HFF-Myc (cell line): ENCODE data around the gene BCAS3.
A peak's percentile ranks its signal among the peaks of the same experiment; 100 is the strongest.

Experiments
- DNase-seq: peaks from one replicate; pipeline ENCODE4 v3.0.0-alpha.2; 2011; ENCODE audit warnings: low read depth; ENCODE audit errors: extremely low read depth
- H3K4me3 ChIP-seq: replicated peaks from 2 replicates; pipeline ENCODE4 v1.5.1; 2011; ENCODE audit warnings: low read depth, mild to moderate bottlenecking, control low read depth, low read length
- CTCF ChIP-seq: IDR thresholded peaks from 2 replicates; pipeline ENCODE4 v1.5.1; 2012; ENCODE audit warnings: mild to moderate bottlenecking, low read depth, low read length, control low read depth; ENCODE audit errors: missing control alignments

Gene BCAS3

GRCh38 chr17:61314368-61315078 is 636.9 kb downstream of the BCAS3 start:
- H3K4me3 ChIP-seq = no peak overlapping the region
- DNase-seq = no peak
- TF ChIP-seq CTCF = peak; percentile 7

GRCh38 chr17:61316633-61317032 is 639.0 kb downstream of the BCAS3 start:
- H3K4me3 ChIP-seq = no peak overlapping the region
- TF ChIP-seq CTCF = no peak
- DNase-seq = no peak

- no peak for TF ChIP-seq CTCF
- H3K4me3 ChIP-seq = no peak overlapping the region
- DNase-seq = no peak
Measured at GRCh38 chr17:61317779-61318178, 640.1 kb downstream of the BCAS3 start.

- no peak for DNase-seq
- TF ChIP-seq CTCF = no peak
Measured at GRCh38 chr17:61318684-61319098, 641.0 kb downstream of the BCAS3 start.

GRCh38 chr17:61321344-61321743 is 643.7 kb downstream of the BCAS3 start:
- H3K4me3 ChIP-seq = no peak overlapping the region
- no peak for DNase-seq
- TF ChIP-seq CTCF = no peak

More at GRCh38 chr17:61318684-61319098, 641.0 kb downstream of the BCAS3 start:
- no peak overlapping the region for H3K4me3 ChIP-seq

- TF ChIP-seq CTCF = no peak
- no peak overlapping the region for H3K4me3 ChIP-seq
- DNase-seq = no peak
Measured at GRCh38 chr17:61322325-61323002, 644.8 kb downstream of the BCAS3 start.
